Naive thymus-derived CD4-positive, alpha-beta T cell (primary cell): Measurements from ENCODE around the gene STAM. TPM values are rescaled to one million over a fixed set of nuclear protein-coding genes. Genes with fewer than 3 reads are reported as not detected.

Experiments used
- ATAC-seq: fragments of 150-1000 bp; cut with Tn5 transposase; 2 replicates; pipeline ENCODE4 v1.10.0; 2021; ENCODE audit warnings: mild to moderate bottlenecking, moderate library complexity
- CTCF ChIA-PET: fragments of 350-600 bp; sonication (Branson Sonifier 250); formaldehyde crosslinking; loops from one replicate; lab custom pipeline; 2021; ENCODE audit warnings: antibody characterized with exemption; lab: Charles Lee
- POLR2A ChIA-PET: fragments of 350-600 bp; sonication (Branson Sonifier 250); formaldehyde crosslinking; loops from one replicate; lab custom pipeline; 2021; ENCODE audit warnings: antibody characterized with exemption, inconsistent platforms; lab: Charles Lee
- DNase-seq, 9 donors: peaks; one replicate each; pipeline versions ENCODE4 v3.0.0 to v3.0.0-alpha.2; 2020 to 2022; ENCODE audit warnings: mixed read lengths in 1 of 9
- H3K27ac ChIP-seq: one replicate; pipeline ENCODE4 v1.7.0; 2013; ENCODE audit warnings: mild to moderate bottlenecking, low read depth, low read length, moderate library complexity
- H3K27me3 ChIP-seq, 2 donors: one replicate each; pipeline ENCODE4 v1.7.0; 2013; ENCODE audit warnings: low read length in 2 of 2, mild to moderate bottlenecking in 2 of 2, moderate library complexity in 2 of 2; ENCODE audit not compliant: control insufficient read depth in 2 of 2, insufficient read depth in 2 of 2
- H3K36me3 ChIP-seq, 3 experiments: 1 replicate in 2 of 3; 2 replicates in 1 of 3; pipeline ENCODE4 v1.7.0; 2013; ENCODE audit warnings: low read length in 3 of 3, mild to moderate bottlenecking in 3 of 3, moderate library complexity in 1 of 3; ENCODE audit not compliant: insufficient read depth in 3 of 3, control insufficient read depth in 2 of 3
- H3K4me1 ChIP-seq, 2 donors: one replicate each; pipeline ENCODE4 v1.7.0; 2013; ENCODE audit warnings: low read length in 2 of 2, mild to moderate bottlenecking in 2 of 2, moderate library complexity in 1 of 2; ENCODE audit not compliant: control insufficient read depth in 2 of 2, insufficient read depth in 2 of 2
- H3K4me3 ChIP-seq: 2 replicates; pipeline ENCODE4 v1.7.0; 2013; ENCODE audit warnings: mild to moderate bottlenecking, low read length
- H3K9me3 ChIP-seq, 3 experiments: 1 replicate in 2 of 3; 2 replicates in 1 of 3; pipeline ENCODE4 v1.7.0; 2013; ENCODE audit warnings: low read length in 3 of 3; ENCODE audit not compliant: control insufficient read depth in 2 of 3
- H3K27ac Mint-ChIP-seq, 9 donors: one replicate each; pipeline ENCODE4 v1.8.0; 2020 to 2022; ENCODE audit warnings: mixed read lengths in 9 of 9, mild to moderate bottlenecking in 8 of 9, moderate library complexity in 5 of 9, inconsistent platforms in 2 of 9
- H3K27me3 Mint-ChIP-seq, 5 donors: one replicate each; pipeline ENCODE4 v1.8.0; 2021 to 2022; ENCODE audit warnings: mixed read lengths in 5 of 5, mild to moderate bottlenecking in 1 of 5
- H3K36me3 Mint-ChIP-seq, 5 donors: one replicate each; pipeline ENCODE4 v1.8.0; 2020 to 2022; ENCODE audit warnings: mixed read lengths in 5 of 5, mild to moderate bottlenecking in 3 of 5, inconsistent platforms in 1 of 5
- H3K4me1 Mint-ChIP-seq, 7 donors: one replicate each; pipeline ENCODE4 v1.8.0; 2020 to 2022; ENCODE audit warnings: mixed read lengths in 7 of 7, mild to moderate bottlenecking in 3 of 7, inconsistent platforms in 1 of 7
- H3K4me3 Mint-ChIP-seq, 10 donors: one replicate each; pipeline ENCODE4 v1.8.0; 2020 to 2022; ENCODE audit warnings: mild to moderate bottlenecking in 10 of 10, mixed read lengths in 10 of 10, moderate library complexity in 6 of 10, inconsistent platforms in 2 of 10
- H3K9me3 Mint-ChIP-seq, 11 donors: one replicate each; pipeline ENCODE4 v1.8.0; 2020 to 2022; ENCODE audit warnings: mixed read lengths in 11 of 11, mild to moderate bottlenecking in 4 of 11, inconsistent platforms in 1 of 11, moderate library complexity in 1 of 11
- intact Hi-C, 2 donors: fragments of 100-400 bp; cut with micrococcal nuclease; formaldehyde crosslinking; loops; one replicate each; pipeline ENCODE4 v1.15.1; 2023
- polyA plus RNA-seq, 2 donors: library from polyadenylated mRNA; unstranded; fragments of 300-500 nt; fragmentation: Illumina TruSeq; gene quantifications; one replicate each; pipeline ENCODE4 v1.2.3, GENCODE V29; 2021
- total RNA-seq, 6 experiments: library from RNA in 5 of 6; stranded (reverse) in 5 of 6; gene quantifications; 1 replicate in 5 of 6; 2 replicates in 1 of 6; pipeline ENCODE4 v1.2.3 and lab custom pipeline; 2021 to 2026

Gene STAM
- total and polyA plus RNA-seq, 7 experiments from 2014 or later = 11.9 to 25.4 (median 19.4) TPM

DNA sequence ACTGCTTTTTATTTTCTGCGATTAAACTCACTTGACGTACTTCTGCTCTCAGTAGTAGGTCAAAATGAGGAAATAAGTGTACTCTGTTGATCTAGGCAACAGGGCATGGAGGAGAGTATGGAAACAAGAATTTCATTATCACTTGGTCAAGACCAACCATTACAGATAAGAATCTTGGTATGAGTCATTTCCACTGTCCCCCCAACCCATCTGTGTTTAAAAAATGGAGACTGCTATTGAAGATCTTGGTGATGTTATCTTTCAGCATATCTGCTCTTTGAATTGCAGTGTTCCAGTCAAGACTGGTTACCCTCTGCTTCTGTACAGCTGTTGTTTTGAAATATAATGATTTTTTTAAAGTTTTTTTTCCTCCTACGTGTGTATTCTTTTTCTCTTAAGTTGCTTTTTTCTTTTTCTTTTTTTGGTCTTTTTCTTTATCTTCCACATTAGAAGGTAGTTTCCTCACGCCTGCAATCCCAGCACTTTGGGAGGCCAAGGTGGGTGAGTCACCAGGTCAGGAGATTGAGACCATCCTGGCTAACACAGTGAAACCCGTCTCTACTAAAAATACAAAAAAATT, 11.7 kb downstream of the STAM start:
- H3K27ac ChIP-seq = no peak overlapping the region
- H3K36me3 ChIP-seq = peaks cover 0 to 5% (median 0%) of the 10 kb centered on the region in 3 experiments
- ChIA-PET CTCF (interaction anchor here (0.5 kb wide), 1 partner anchor 47 kb away, joined by 3 read pairs; no protein-coding TSS in a partner anchor), POLR2A (interaction anchor here (1.3 kb wide), 1 partner anchor 12 kb away, joined by 3 read pairs; the partner anchor contains the start of gene STAM)
- DNase-seq (no peak), ATAC-seq (peak; percentile 68)
- no peaks in the 10 kb centered on the region for H3K27me3 ChIP-seq
- Mint-ChIP-seq H3K9me3 (peaks cover 0 to 20% (median 6%) of the 10 kb centered on the region in 11 donors), H3K36me3 (peaks cover 11 to 62% (median 51%) of the 10 kb centered on the region in 5 donors), H3K4me3 (peak overlapping the region in 3 of 10 donors; percentile 14 to 27 (median 18)), H3K27me3 (no peaks in the 10 kb centered on the region), H3K27ac (no peak overlapping the region), H3K4me1 (peaks cover 43 to 83% (median 70%) of the 10 kb centered on the region in 7 donors)
- H3K4me1 ChIP-seq = peaks cover 0 to 4% of the 10 kb centered on the region in 2 donors
- peaks cover 0 to 7% (median 0%) of the 10 kb centered on the region in 3 experiments for H3K9me3 ChIP-seq
- intact Hi-C loops = no loop called here
- H3K4me3 ChIP-seq = no peak overlapping the region

DNA sequence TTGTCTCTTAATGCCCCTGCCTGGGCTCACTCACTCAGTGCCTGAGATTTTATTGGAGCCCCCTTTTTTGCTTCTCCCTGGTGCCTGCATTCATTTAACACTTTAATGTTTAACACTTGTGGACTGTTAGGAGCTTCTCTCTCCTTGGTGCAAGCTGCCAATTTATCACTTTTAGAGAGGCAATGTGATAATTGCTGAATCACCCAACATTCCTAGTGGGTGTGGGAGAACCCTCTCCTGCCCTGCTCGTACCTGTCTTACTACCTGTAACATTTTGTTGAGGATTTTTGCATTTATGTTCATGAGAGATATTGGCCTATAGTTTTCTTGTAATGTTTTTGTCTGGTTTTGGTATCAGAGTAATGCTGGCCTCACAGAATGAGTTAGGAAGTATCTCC, 13.2 kb downstream of the STAM start:
- Histone ChIP-seq H3K36me3 (peaks cover 0 to 18% (median 0%) of the 10 kb centered on the region in 3 experiments), H3K27ac (no peak overlapping the region), H3K9me3 (peaks cover 0 to 7% (median 0%) of the 10 kb centered on the region in 3 experiments), H3K4me1 (peaks cover 0 to 4% of the 10 kb centered on the region in 2 donors), H3K4me3 (no peak overlapping the region), H3K27me3 (no peaks in the 10 kb centered on the region)
- POLR2A ChIA-PET = no interaction called here
- Mint-ChIP-seq H3K4me3 (peak overlapping the region in 6 of 10 donors; percentile 6 to 60 (median 36)), H3K27ac (peak overlapping the region in 2 of 9 donors; percentile 13 to 53), H3K9me3 (peaks cover 0 to 20% (median 4%) of the 10 kb centered on the region in 11 donors), H3K27me3 (no peaks in the 10 kb centered on the region), H3K4me1 (peaks cover 34 to 80% (median 69%) of the 10 kb centered on the region in 7 donors), H3K36me3 (peaks cover 11 to 64% (median 49%) of the 10 kb centered on the region in 5 donors)
- CTCF ChIA-PET = no interaction called here
- ATAC-seq (no peak), DNase-seq (no peak)
- intact Hi-C loops = no loop called here

DNA sequence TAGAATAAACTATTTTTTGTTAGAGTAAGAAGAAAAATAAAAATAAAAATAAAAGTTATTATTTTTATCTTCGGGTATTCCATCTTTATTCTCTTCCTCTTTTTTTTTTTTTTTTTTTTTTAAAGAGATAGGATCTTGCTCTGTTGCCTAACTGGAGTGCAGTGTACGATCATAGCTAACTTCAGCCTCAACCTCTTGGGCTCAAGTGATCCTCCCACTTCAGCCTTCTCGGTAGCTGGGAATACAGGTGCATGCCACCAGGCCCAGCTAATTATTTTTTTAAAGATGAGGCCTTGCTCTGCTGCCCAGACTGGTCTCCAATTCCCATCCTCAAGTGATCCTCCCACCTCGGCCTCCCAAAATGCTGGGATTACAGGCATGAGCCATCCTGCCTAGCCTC, 15.4 kb downstream of the STAM start:
- Histone ChIP-seq H3K4me3 (no peak overlapping the region), H3K36me3 (peaks cover 0 to 17% (median 0%) of the 10 kb centered on the region in 3 experiments), H3K4me1 (peaks cover 4 to 8% of the 10 kb centered on the region in 2 donors), H3K9me3 (no peaks in the 10 kb centered on the region), H3K27me3 (no peaks in the 10 kb centered on the region), H3K27ac (no peak overlapping the region)
- intact Hi-C loops = no loop called here
- Mint-ChIP-seq H3K27ac (no peak overlapping the region), H3K27me3 (no peaks in the 10 kb centered on the region), H3K4me1 (peaks cover 42 to 89% (median 74%) of the 10 kb centered on the region in 7 donors), H3K9me3 (peaks cover 0 to 7% (median 0%) of the 10 kb centered on the region in 11 donors), H3K4me3 (no peak overlapping the region), H3K36me3 (peaks cover 0 to 61% (median 39%) of the 10 kb centered on the region in 5 donors)
- no peak for DNase-seq
- no peak for ATAC-seq
- POLR2A ChIA-PET = no interaction called here
- CTCF ChIA-PET = interaction anchor here (0.6 kb wide), 1 partner anchor 113 kb away, joined by 5 read pairs; no protein-coding TSS in a partner anchor

DNA sequence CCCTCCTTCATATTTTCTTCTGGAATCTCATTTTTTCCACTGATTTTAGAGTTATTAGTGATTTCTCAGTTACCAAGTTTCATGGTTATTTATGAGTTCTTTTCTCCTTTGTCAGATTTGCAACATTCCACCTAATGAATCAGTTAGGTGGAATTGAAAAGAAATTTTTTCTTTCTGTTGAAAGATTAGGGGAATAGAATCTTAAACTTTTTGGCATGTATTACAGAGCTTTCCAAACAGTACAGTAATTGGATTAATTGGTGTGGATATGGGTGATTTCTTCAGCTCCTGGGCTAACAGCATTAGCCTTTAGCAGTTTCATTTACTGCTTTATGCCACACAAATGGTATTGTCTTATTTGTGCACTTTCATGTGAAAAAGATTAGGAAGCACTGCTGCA, 17.0 kb downstream of the STAM start:
- Mint-ChIP-seq H3K27ac (peak overlapping the region in 1 of 9 donors; percentile 9), H3K4me3 (no peak overlapping the region), H3K27me3 (no peaks in the 10 kb centered on the region), H3K36me3 (peaks cover 0 to 51% (median 30%) of the 10 kb centered on the region in 5 donors), H3K4me1 (peaks cover 26 to 78% (median 63%) of the 10 kb centered on the region in 7 donors), H3K9me3 (peaks cover 0 to 4% (median 0%) of the 10 kb centered on the region in 11 donors)
- Histone ChIP-seq H3K4me1 (peaks cover 4 to 8% of the 10 kb centered on the region in 2 donors), H3K4me3 (no peak overlapping the region), H3K27ac (no peak overlapping the region), H3K27me3 (no peaks in the 10 kb centered on the region), H3K36me3 (peaks cover 0 to 17% (median 0%) of the 10 kb centered on the region in 3 experiments), H3K9me3 (no peaks in the 10 kb centered on the region)
- intact Hi-C loops = no loop called here
- CTCF ChIA-PET = no interaction called here
- POLR2A ChIA-PET = no interaction called here
- no peak for ATAC-seq
- DNase-seq = no peak

DNA sequence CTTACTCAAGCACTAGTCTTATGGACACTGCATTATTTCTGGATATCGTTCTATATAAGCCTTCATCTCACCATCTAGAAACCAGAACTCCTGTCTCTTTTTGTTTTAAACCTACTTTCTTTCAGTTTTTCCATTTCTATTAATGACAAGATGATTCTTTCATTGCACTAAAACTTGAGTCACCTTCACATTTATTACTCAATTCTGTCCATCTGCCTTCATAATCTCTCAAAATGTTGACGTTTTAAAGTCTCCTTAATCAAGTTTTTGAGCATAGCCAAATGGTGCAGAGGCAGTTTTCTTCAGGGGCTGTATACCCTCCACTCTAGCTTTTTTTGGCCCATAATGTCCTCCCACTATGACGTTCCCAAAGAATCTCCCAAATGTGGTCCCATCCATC, 17.6 kb downstream of the STAM start:
- no peak overlapping the region for H3K4me3 ChIP-seq
- Mint-ChIP-seq H3K36me3 (peaks cover 0 to 47% (median 31%) of the 10 kb centered on the region in 5 donors), H3K9me3 (peaks cover 0 to 3% (median 0%) of the 10 kb centered on the region in 11 donors), H3K4me1 (peaks cover 24 to 76% (median 60%) of the 10 kb centered on the region in 7 donors), H3K4me3 (no peak overlapping the region), H3K27ac (peak overlapping the region in 1 of 9 donors; percentile 9), H3K27me3 (no peaks in the 10 kb centered on the region)
- H3K27ac ChIP-seq = no peak overlapping the region
- ChIA-PET POLR2A (interaction anchor here (0.7 kb wide), 1 partner anchor 233 kb away, joined by 3 read pairs; no protein-coding TSS in a partner anchor), CTCF (interaction anchor here (0.9 kb wide), 1 partner anchor 10 kb away, joined by 3 read pairs; no protein-coding TSS in a partner anchor)
- peaks cover 4 to 8% of the 10 kb centered on the region in 2 donors for H3K4me1 ChIP-seq
- H3K27me3 ChIP-seq = no peaks in the 10 kb centered on the region
- no peak for DNase-seq
- peaks cover 0 to 17% (median 0%) of the 10 kb centered on the region in 3 experiments for H3K36me3 ChIP-seq
- intact Hi-C loops = no loop called here
- no peaks in the 10 kb centered on the region for H3K9me3 ChIP-seq
- ATAC-seq = no peak

DNA sequence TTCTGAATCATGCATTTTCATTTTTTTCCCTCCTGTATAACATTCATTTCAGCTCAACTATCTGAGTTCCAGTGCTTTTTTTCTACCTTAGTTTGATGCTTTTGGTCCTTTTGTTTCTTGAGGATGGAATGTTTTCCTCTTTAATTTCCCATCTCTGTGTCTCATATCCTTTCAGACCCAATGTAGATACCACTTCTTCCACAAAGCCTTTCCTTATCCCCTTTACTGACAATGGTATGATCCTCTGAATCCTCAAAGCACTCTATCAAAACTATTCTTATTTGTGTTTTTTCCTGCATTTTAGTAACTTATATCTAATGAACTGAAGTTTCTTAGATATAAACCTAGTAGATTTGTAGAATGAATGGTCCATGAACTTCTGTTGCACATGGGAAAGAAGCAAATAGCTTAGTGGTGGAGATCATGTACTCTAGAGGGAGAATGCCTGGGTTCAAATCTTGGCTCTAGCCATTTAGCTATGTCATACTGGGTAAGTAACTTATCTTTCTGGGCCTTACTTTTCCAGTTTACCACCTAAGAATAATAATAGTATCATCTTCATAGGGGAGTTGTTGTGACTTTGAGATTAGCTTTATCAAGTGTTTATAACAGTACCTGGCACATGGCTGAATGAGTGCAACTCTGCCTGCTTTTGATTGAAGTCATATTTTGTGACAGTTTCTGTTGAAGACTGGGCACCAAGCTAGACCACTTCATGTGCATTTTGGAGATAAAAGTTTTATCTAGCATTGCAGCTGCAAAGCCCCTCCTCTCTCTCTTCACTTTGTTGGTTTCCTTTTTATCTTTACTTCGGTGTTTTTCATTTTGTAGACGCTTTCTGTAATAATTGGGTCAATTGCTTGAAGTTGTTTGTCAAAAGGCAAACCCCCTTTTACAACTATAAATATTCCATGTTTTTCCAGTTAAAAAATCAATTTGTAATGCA, 18.5 kb downstream of the STAM start:
- Histone ChIP-seq H3K9me3 (no peaks in the 10 kb centered on the region), H3K4me3 (no peak overlapping the region), H3K27me3 (no peaks in the 10 kb centered on the region), H3K27ac (no peak overlapping the region), H3K4me1 (peaks cover 0 to 8% of the 10 kb centered on the region in 2 donors), H3K36me3 (peaks cover 0 to 17% (median 0%) of the 10 kb centered on the region in 3 experiments)
- CTCF ChIA-PET = interaction anchor here (0.7 to 0.9 kb wide), 2 partner anchors 9 to 105 kb away, joined by 3 read pairs; no protein-coding TSS in a partner anchor
- peaks cover 0 to 2% (median 0%) of the 10 kb centered on the region in 11 donors for H3K9me3 Mint-ChIP-seq
- intact Hi-C loops = loop anchor here in 1 of 2 donors (2.0 kb wide), 1 partner anchor 14 kb away; no protein-coding TSS in a partner anchor
- H3K27ac Mint-ChIP-seq = peak overlapping the region in 6 of 9 donors; percentile 5 to 47 (median 26)
- H3K27me3 Mint-ChIP-seq = no peaks in the 10 kb centered on the region
- H3K36me3 Mint-ChIP-seq = peaks cover 1 to 51% (median 30%) of the 10 kb centered on the region in 5 donors
- peaks cover 22 to 72% (median 55%) of the 10 kb centered on the region in 7 donors for H3K4me1 Mint-ChIP-seq
- POLR2A ChIA-PET = interaction anchor here (0.7 to 1.1 kb wide), 3 partner anchors 15 to 233 kb away, joined by 3 read pairs; no protein-coding TSS in a partner anchor
- H3K4me3 Mint-ChIP-seq = peak overlapping the region in 6 of 10 donors; percentile 8 to 64 (median 40)
- no peak for DNase-seq
- peak; percentile 42 for ATAC-seq
